SK-N-SH treated with all-trans-retinoic acid at 6 μM for 48 hours (cell line): Measurements from ENCODE around the gene CDKN2C.

Experiments used
- CSRNP3 ChIP-seq: fragments of 250-450 bp; sonication (Bioruptor Pico); IDR thresholded peaks from 2 replicates; pipeline ENCODE4 v1.5.1; 2021; ENCODE audit warnings: mild to moderate bottlenecking, moderate library complexity
- RARB ChIP-seq: fragments of 250-450 bp; sonication (Bioruptor Pico); IDR thresholded peaks from 2 replicates; pipeline ENCODE4 v1.8.0; 2021; ENCODE audit warnings: mild to moderate bottlenecking, moderate library complexity
- ZNF70 ChIP-seq: fragments of 450-650 bp; formaldehyde crosslinking; IDR thresholded peaks from 2 replicates; pipeline ENCODE4 v1.5.0; 2020; ENCODE audit warnings: mild to moderate bottlenecking, moderate library complexity

- no peak for TF ChIP-seq RARB (CRISPR knock-in tag)
- no peak for TF ChIP-seq ZNF70 (CRISPR knock-in tag)
- TF ChIP-seq CSRNP3 (CRISPR knock-in tag), result no peak
Observed at GRCh38 chr1:50968821-50969610, 1.0 kb upstream of the CDKN2C start.
